ENCODE data around the gene NUDT19.
"Not testable (repeated sequence)": the region's sequence is repeated elsewhere in the genome, so short reads cannot be mapped to it uniquely, and the experiment has no call there.

GRCh38 chr19:32745594-32746251 is 54.1 kb downstream of the NUDT19 start:
- not testable (repeated sequence) for TF ChIP-seq CTCF (IDR thresholded peaks at IDR 0.05; ENCODE audit: low read depth, low read length); POLR2A (IDR thresholded peaks at IDR 0.05; ENCODE audit: extremely low read depth, insufficient read length)
